HG03175 (cell line): Measurements from ENCODE around the gene SCARB1.

Source experiments
- ATAC-seq: cut with Tn5 transposase; IDR thresholded peaks from one replicate; pipeline ENCODE4 v1.9.1; 2021; ENCODE audit warnings: mild to moderate bottlenecking, moderate library complexity; ENCODE audit not compliant: unreplicated experiment

The SCARB1 gene

GRCh38 chr12:124865728-124866127, 2.1 kb upstream of the SCARB1 start:
- no peak for ATAC-seq

GRCh38 chr12:124864326-124864752, 675 bp upstream of the SCARB1 start:
- ATAC-seq = no peak

GRCh38 chr12:124862768-124863415, 772 bp downstream of the SCARB1 start:
- peak; percentile 31 for ATAC-seq

- ATAC-seq = no peak
Measured at GRCh38 chr12:124861898-124862676, 1.6 kb downstream of the SCARB1 start.

GRCh38 chr12:124861492-124861891, 2.2 kb downstream of the SCARB1 start:
- ATAC-seq = no peak

- no peak for ATAC-seq
Measured at GRCh38 chr12:124857921-124858461, 5.7 kb downstream of the SCARB1 start.

- no peak for ATAC-seq
Measured at GRCh38 chr12:124856842-124857178, 6.9 kb downstream of the SCARB1 start.

- ATAC-seq = no peak
Measured at GRCh38 chr12:124856132-124856841, 7.4 kb downstream of the SCARB1 start.

- ATAC-seq = no peak
Measured at GRCh38 chr12:124855275-124855957, 8.2 kb downstream of the SCARB1 start.

- ATAC-seq = no peak
Measured at GRCh38 chr12:124854637-124855184, 9.0 kb downstream of the SCARB1 start.

- no peak for ATAC-seq
Measured at GRCh38 chr12:124853781-124854636, 9.7 kb downstream of the SCARB1 start.

- ATAC-seq = no peak
Measured at GRCh38 chr12:124852911-124853427, 10.7 kb downstream of the SCARB1 start.

GRCh38 chr12:124852329-124852831, 11.3 kb downstream of the SCARB1 start:
- no peak for ATAC-seq

GRCh38 chr12:124851342-124851741, 12.3 kb downstream of the SCARB1 start:
- no peak for ATAC-seq

- ATAC-seq = no peak
Measured at GRCh38 chr12:124849382-124849781, 14.3 kb downstream of the SCARB1 start.

- ATAC-seq = no peak
Measured at GRCh38 chr12:124848621-124849380, 14.9 kb downstream of the SCARB1 start.

- ATAC-seq = no peak
Measured at GRCh38 chr12:124847113-124848074, 16.3 kb downstream of the SCARB1 start.
